GM10847 (cell line): ENCODE results near the gene THRSP.

Source experiments
- POLR2A ChIP-seq: IDR thresholded peaks from 2 replicates; pipeline ENCODE4 v1.6.1; 2011; ENCODE audit not compliant: insufficient read length; ENCODE audit errors: extremely low read depth

Gene THRSP

GRCh38 chr11:78079232-78080083 lies 15.8 kb downstream of the THRSP start, which contains the start of gene NDUFC2:
Gene NDUFC2 (minus strand): TSS chr11:78079862. CDS start chr11:78079744, 118 bp downstream.
- peak; percentile 73 for TF ChIP-seq POLR2A

GRCh38 chr11:78080084-78080817 lies 16.6 kb downstream of the THRSP start:
- TF ChIP-seq POLR2A, result no peak

- no peak for TF ChIP-seq POLR2A
Measured at GRCh38 chr11:78080818-78081495, 17.3 kb downstream of the THRSP start.

GRCh38 chr11:78081583-78081982 lies 17.9 kb downstream of the THRSP start:
- no peak for TF ChIP-seq POLR2A

GRCh38 chr11:78082146-78082545 lies 18.5 kb downstream of the THRSP start:
- no peak for TF ChIP-seq POLR2A

GRCh38 chr11:78083021-78083420 lies 19.4 kb downstream of the THRSP start:
- no peak for TF ChIP-seq POLR2A

GRCh38 chr11:78085972-78086371 lies 22.3 kb downstream of the THRSP start:
- TF ChIP-seq POLR2A, result no peak

GRCh38 chr11:78094250-78094649 lies 30.6 kb downstream of the THRSP start:
- TF ChIP-seq POLR2A, result no peak

GRCh38 chr11:78097666-78098385 lies 34.2 kb downstream of the THRSP start:
- no peak for TF ChIP-seq POLR2A

- TF ChIP-seq POLR2A, result no peak
Measured at GRCh38 chr11:78099666-78100065, 36.0 kb downstream of the THRSP start.

GRCh38 chr11:78100261-78100660 lies 36.6 kb downstream of the THRSP start:
- no peak for TF ChIP-seq POLR2A

- TF ChIP-seq POLR2A, result no peak
Measured at GRCh38 chr11:78100676-78101472, 37.2 kb downstream of the THRSP start.

- TF ChIP-seq POLR2A, result no peak
Measured at GRCh38 chr11:78109081-78110015, 45.7 kb downstream of the THRSP start.

GRCh38 chr11:78110351-78110750 lies 46.7 kb downstream of the THRSP start:
- TF ChIP-seq POLR2A, result no peak

- TF ChIP-seq POLR2A, result no peak
Measured at GRCh38 chr11:78110830-78111229, 47.2 kb downstream of the THRSP start.
